ENCODE data around the gene NAP1L1.

The NAP1L1 gene

GRCh38 chr12:76028571-76029277 lies 55.8 kb downstream of the NAP1L1 start:
- TF ChIP-seq, protein P1, sequence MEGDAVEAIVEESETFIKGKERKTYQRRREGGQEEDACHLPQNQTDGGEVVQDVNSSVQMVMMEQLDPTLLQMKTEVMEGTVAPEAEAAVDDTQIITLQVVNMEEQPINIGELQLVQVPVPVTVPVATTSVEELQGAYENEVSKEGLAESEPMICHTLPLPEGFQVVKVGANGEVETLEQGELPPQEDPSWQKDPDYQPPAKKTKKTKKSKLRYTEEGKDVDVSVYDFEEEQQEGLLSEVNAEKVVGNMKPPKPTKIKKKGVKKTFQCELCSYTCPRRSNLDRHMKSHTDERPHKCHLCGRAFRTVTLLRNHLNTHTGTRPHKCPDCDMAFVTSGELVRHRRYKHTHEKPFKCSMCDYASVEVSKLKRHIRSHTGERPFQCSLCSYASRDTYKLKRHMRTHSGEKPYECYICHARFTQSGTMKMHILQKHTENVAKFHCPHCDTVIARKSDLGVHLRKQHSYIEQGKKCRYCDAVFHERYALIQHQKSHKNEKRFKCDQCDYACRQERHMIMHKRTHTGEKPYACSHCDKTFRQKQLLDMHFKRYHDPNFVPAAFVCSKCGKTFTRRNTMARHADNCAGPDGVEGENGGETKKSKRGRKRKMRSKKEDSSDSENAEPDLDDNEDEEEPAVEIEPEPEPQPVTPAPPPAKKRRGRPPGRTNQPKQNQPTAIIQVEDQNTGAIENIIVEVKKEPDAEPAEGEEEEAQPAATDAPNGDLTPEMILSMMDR (conservative IDR thresholded peaks at IDR 0.05; ENCODE audit: control insufficient read depth, insufficient read depth, low read depth, low read length), result no peak
- DNase-seq (ENCODE audit: low read depth), result peak; percentile 30
- H3K4me3 ChIP-seq (ENCODE audit: control insufficient read depth, low read depth, low read length), result peak overlapping the region; percentile 94

- no peak overlapping the region for H3K4me3 ChIP-seq (ENCODE audit: control insufficient read depth, low read depth, low read length)
- DNase-seq (ENCODE audit: low read depth), result peak; percentile 83
- TF ChIP-seq, protein P1 (conservative IDR thresholded peaks at IDR 0.05; ENCODE audit: control insufficient read depth, insufficient read depth, low read depth, low read length), result no peak
Observed at GRCh38 chr12:76026643-76027063, 57.8 kb downstream of the NAP1L1 start.

- DNase-seq (ENCODE audit: low read depth), result peak; percentile 82
- TF ChIP-seq, protein P1 (conservative IDR thresholded peaks at IDR 0.05; ENCODE audit: control insufficient read depth, insufficient read depth, low read depth, low read length), result no peak
- no peak overlapping the region for H3K4me3 ChIP-seq (ENCODE audit: control insufficient read depth, low read depth, low read length)
Observed at GRCh38 chr12:76025601-76026575, 58.6 kb downstream of the NAP1L1 start.

DNA sequence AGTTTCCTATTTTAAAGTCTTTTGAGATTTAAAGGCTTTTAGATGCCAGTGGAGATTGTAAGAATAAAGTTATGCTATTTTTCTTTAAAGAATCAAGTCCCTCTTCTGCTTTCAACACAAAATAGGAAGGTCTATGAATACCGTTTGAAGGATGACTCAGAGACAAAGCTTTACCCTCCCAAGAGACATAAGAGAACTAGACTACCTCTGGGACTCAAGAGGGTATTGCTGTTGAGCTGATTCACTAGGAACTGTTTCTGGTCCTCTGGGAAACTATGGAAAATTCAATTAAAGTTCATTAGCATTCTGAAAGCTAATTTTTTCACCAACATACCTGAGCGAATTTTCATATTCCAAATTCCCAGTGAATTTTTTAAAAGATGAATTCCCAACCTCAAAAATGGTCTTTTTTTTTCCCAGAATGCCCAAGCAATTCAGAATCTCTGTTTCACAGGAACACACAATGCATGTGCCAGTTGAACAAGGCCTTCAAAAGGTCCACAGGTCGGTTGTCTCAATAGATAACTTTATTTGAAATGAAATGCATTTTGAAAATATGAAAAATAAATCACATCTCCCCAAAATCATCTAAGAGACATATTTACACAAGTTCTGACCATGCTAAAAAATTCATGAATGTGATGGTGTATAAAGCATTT lies 59.4 kb downstream of the NAP1L1 start:
- DNase-seq (ENCODE audit: low read depth), result peak; percentile 97
- no peak overlapping the region for H3K4me3 ChIP-seq (ENCODE audit: control insufficient read depth, low read depth, low read length)
- TF ChIP-seq, protein P1 (conservative IDR thresholded peaks at IDR 0.05; ENCODE audit: control insufficient read depth, insufficient read depth, low read depth, low read length), result no peak

DNA sequence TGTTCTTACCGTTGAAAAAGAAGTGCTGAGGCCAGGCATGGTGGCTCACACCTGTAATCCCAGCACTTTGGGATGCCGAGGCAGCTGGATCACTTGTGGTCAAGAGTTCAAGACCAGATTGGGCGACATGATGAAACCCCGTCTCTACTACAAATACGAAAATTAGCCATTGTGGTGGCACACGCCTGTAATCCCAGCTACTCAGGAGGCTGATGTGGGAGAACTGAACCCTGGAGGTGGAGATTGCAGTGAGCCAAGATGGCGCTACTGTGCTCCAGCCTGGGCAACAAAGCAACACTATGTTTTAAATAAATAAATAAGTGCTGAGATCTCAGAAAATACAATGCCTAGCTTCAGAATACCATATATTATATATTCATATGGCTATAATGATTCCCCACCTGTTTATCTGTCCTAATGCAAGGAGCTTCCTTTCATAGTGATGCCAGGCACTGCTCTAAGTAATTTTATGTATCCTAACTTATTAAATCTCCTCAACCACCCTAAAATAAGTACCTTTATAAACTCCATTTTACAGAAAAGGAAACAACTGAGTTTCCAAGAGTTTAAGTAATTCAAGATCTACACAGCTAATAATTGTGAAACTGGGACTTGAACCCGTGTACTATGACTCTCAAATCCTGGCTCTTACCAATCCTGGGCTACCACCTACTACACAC lies 60.2 kb downstream of the NAP1L1 start:
- no peak overlapping the region for H3K4me3 ChIP-seq (ENCODE audit: control insufficient read depth, low read depth, low read length)
- DNase-seq (ENCODE audit: low read depth), result peak; percentile 41
- TF ChIP-seq, protein P1 (conservative IDR thresholded peaks at IDR 0.05; ENCODE audit: control insufficient read depth, insufficient read depth, low read depth, low read length), result no peak

All from fibroblast of mammary gland (primary cell).